Hepatocyte (in vitro differentiated cells): Measurements from ENCODE around the gene AGMAT.

Source experiments
- EZH2 ChIP-seq: fragments of 200-600 bp; sonication (generic); IDR thresholded peaks from 2 replicates; pipeline ENCODE4 v1.6.1; 2016; ENCODE audit warnings: antibody characterized with exemption, mild to moderate bottlenecking, borderline replicate concordance
- EZH2phosphoT487 ChIP-seq: fragments of 200-600 bp; sonication (generic); IDR thresholded peaks from one replicate; pipeline ENCODE4 v1.6.1; 2018; ENCODE audit warnings: antibody characterized with exemption, mild to moderate bottlenecking, low read depth, moderate library complexity; ENCODE audit not compliant: unreplicated experiment, severe bottlenecking
- TF ChIP-seq, protein P1 (sequence below): fragments of 200-600 bp; sonication (generic); IDR thresholded peaks from 2 replicates; pipeline ENCODE4 v1.5.1; 2016; ENCODE audit warnings: antibody characterized with exemption, mild to moderate bottlenecking; ENCODE audit not compliant: poor library complexity

GRCh38 chr1:15598436-15598835 is 13.6 kb upstream of the AGMAT start:
- TF ChIP-seq, protein P1, sequence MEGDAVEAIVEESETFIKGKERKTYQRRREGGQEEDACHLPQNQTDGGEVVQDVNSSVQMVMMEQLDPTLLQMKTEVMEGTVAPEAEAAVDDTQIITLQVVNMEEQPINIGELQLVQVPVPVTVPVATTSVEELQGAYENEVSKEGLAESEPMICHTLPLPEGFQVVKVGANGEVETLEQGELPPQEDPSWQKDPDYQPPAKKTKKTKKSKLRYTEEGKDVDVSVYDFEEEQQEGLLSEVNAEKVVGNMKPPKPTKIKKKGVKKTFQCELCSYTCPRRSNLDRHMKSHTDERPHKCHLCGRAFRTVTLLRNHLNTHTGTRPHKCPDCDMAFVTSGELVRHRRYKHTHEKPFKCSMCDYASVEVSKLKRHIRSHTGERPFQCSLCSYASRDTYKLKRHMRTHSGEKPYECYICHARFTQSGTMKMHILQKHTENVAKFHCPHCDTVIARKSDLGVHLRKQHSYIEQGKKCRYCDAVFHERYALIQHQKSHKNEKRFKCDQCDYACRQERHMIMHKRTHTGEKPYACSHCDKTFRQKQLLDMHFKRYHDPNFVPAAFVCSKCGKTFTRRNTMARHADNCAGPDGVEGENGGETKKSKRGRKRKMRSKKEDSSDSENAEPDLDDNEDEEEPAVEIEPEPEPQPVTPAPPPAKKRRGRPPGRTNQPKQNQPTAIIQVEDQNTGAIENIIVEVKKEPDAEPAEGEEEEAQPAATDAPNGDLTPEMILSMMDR, result no peak
- TF ChIP-seq EZH2 (no peak), EZH2phosphoT487 (no peak)
